Prostate gland (tissue), 2 donors: ENCODE measurements around the gene SARDH. TPM values are rescaled to one million over a fixed set of nuclear protein-coding genes. Genes with fewer than 3 reads are reported as not detected.

Experiments used
- DNase-seq: peaks from one replicate; pipeline ENCODE4 v3.0.0-alpha.2; 2019; ENCODE audit warnings: low spot score
- H3K27ac ChIP-seq, 2 donors: fragments of 200-600 bp; sonication (generic); 2 replicates each; pipeline ENCODE4 v1.5.1; 2017 to 2019
- H3K27me3 ChIP-seq: fragments of 200-600 bp; sonication (generic); replicated peaks from 2 replicates; pipeline ENCODE4 v1.5.1; 2019; ENCODE audit not compliant: insufficient read depth
- H3K36me3 ChIP-seq, 2 donors: fragments of 200-600 bp; sonication (generic); 1 replicate in 1 of 2; 2 replicates in 1 of 2; pipeline versions ENCODE4 v1.5.1 to v1.8.1; 2017 to 2019
- H3K4me1 ChIP-seq: fragments of 200-600 bp; sonication (generic); replicated peaks from 2 replicates; pipeline ENCODE4 v1.5.1; 2019
- H3K4me3 ChIP-seq, 2 donors: fragments of 200-600 bp; sonication (generic); 2 replicates each; pipeline ENCODE4 v1.5.1; 2017 to 2019
- H3K9me3 ChIP-seq: fragments of 200-600 bp; sonication (generic); 2 replicates; pipeline ENCODE4 v1.5.1; 2017
- CTCF ChIP-seq, 4 experiments: fragments of 200-600 bp in 2 of 4; fragments of 450-650 bp in 2 of 4; sonication (generic) in 2 of 4; IDR thresholded peaks; 1 replicate in 3 of 4; 2 replicates in 1 of 4; pipeline ENCODE4 v1.5.1; 2016 to 2019; ENCODE audit warnings: antibody characterized with exemption in 4 of 4, mild to moderate bottlenecking in 2 of 4, moderate library complexity in 2 of 4
- POLR2A ChIP-seq: fragments of 450-650 bp; IDR thresholded peaks from one replicate; pipeline ENCODE4 v1.6.1; 2016; ENCODE audit warnings: antibody characterized with exemption, mild to moderate bottlenecking
- POLR2AphosphoS5 ChIP-seq: sonication (generic); formaldehyde crosslinking; IDR thresholded peaks from one replicate; pipeline ENCODE4 v1.6.1; 2017; ENCODE audit warnings: antibody characterized with exemption
- WGBS: methylation state at CpG from one replicate; pipeline ENCODE4 v1.1.5; 2018; 5-methylcytosine and 5-hydroxymethylcytosine counted together
- intact Hi-C: fragments of 100-400 bp; cut with DNase I; formaldehyde crosslinking; loops from one replicate; pipeline ENCODE4 v1.14.2; 2022
- total RNA-seq, 2 donors: library from RNA; depleted of rRNA; stranded (reverse); fragments of >200 nt; gene quantifications; one replicate each; pipeline ENCODE4 v1.1.0, GENCODE V29; 2016

The SARDH gene
- total RNA-seq, 2 donors from 2014 or later, result 6.7 to 7.2 TPM

GRCh38 chr9:133674091-133674490 lies 64.1 kb downstream of the SARDH start:
- Histone ChIP-seq H3K36me3 (no peaks in the 10 kb centered on the region), H3K4me3 (no peak overlapping the region), H3K27ac (no peak overlapping the region), H3K4me1 (no peaks in the 10 kb centered on the region), H3K27me3 (no peaks in the 10 kb centered on the region), H3K9me3 (no peaks in the 10 kb centered on the region)
- TF ChIP-seq POLR2AphosphoS5 (no peak), POLR2A (no peak), CTCF (IDR thresholded peaks at IDR 0.05) (no peak)
- intact Hi-C loops, result no loop called here
- WGBS, result 92% methylated on average over 14 of the region's 14 CpGs
- DNase-seq, result no peak

- intact Hi-C loops, result no loop called here
- H3K9me3 ChIP-seq, result no peaks in the 10 kb centered on the region
- H3K36me3 ChIP-seq, result no peaks in the 10 kb centered on the region
- H3K27ac ChIP-seq, result no peak overlapping the region
- no peak overlapping the region for H3K4me3 ChIP-seq
- no peaks in the 10 kb centered on the region for H3K4me1 ChIP-seq
- WGBS, result 93% methylated on average over 9 of the region's 9 CpGs
- H3K27me3 ChIP-seq, result no peaks in the 10 kb centered on the region
- no peak for DNase-seq
- TF ChIP-seq CTCF (IDR thresholded peaks at IDR 0.05) (no peak), POLR2A (no peak), POLR2AphosphoS5 (no peak)
Measured at GRCh38 chr9:133673258-133673655, 64.9 kb downstream of the SARDH start.

- H3K27me3 ChIP-seq, result no peaks in the 10 kb centered on the region
- intact Hi-C loops, result no loop called here
- WGBS, result 94% methylated on average over 31 of the region's 31 CpGs
- H3K4me1 ChIP-seq, result no peaks in the 10 kb centered on the region
- no peak for DNase-seq
- no peaks in the 10 kb centered on the region for H3K9me3 ChIP-seq
- no peak overlapping the region for H3K4me3 ChIP-seq
- H3K36me3 ChIP-seq, result no peaks in the 10 kb centered on the region
- no peak overlapping the region for H3K27ac ChIP-seq
- no peak for TF ChIP-seq POLR2A
- no peak for TF ChIP-seq CTCF (IDR thresholded peaks at IDR 0.05)
- no peak for TF ChIP-seq POLR2AphosphoS5
Measured at GRCh38 chr9:133672503-133673257, 65.5 kb downstream of the SARDH start.

- intact Hi-C loops, result no loop called here
- H3K27me3 ChIP-seq, result no peaks in the 10 kb centered on the region
- no peak overlapping the region for H3K27ac ChIP-seq
- TF ChIP-seq POLR2AphosphoS5, result no peak
- TF ChIP-seq POLR2A, result no peak
- TF ChIP-seq CTCF (IDR thresholded peaks at IDR 0.05), result no peak
- no peaks in the 10 kb centered on the region for H3K36me3 ChIP-seq
- DNase-seq, result no peak
- no peaks in the 10 kb centered on the region for H3K9me3 ChIP-seq
- H3K4me1 ChIP-seq, result no peaks in the 10 kb centered on the region
- 96% methylated on average over 21 of the region's 21 CpGs for WGBS
- H3K4me3 ChIP-seq, result no peak overlapping the region
Measured at GRCh38 chr9:133671371-133671770, 66.8 kb downstream of the SARDH start.

- WGBS, result 94% methylated on average over 17 of the region's 17 CpGs
Measured at GRCh38 chr9:133670466-133670865, 67.7 kb downstream of the SARDH start.

More at GRCh38 chr9:133670466-133670865, 67.7 kb downstream of the SARDH start:
- Histone ChIP-seq H3K27ac (no peak overlapping the region), H3K4me3 (no peak overlapping the region), H3K4me1 (no peaks in the 10 kb centered on the region), H3K27me3 (no peaks in the 10 kb centered on the region), H3K9me3 (no peaks in the 10 kb centered on the region), H3K36me3 (no peaks in the 10 kb centered on the region)
- intact Hi-C loops, result no loop called here
- TF ChIP-seq POLR2A (no peak), CTCF (IDR thresholded peaks at IDR 0.05) (no peak), POLR2AphosphoS5 (no peak)
- no peak for DNase-seq
